Panc1 (cell line): Measurements from ENCODE around the gene RANBP17. TPM values are rescaled to one million over a fixed set of nuclear protein-coding genes. Genes with fewer than 3 reads are reported as not detected.

ENCODE experiments used
- ATAC-seq: fragments of 200-7000 bp; cut with Tn5 transposase; 2 replicates; pipeline ENCODE4 v1.9.1; 2020; ENCODE audit warnings: mild to moderate bottlenecking, moderate library complexity
- BruUV-seq: library from RNA; stranded (reverse); fragments of 400-500 nt; replicated peaks from 2 replicates; lab custom pipeline; 2021; lab: Mats Ljungman, UMichigan
- CTCF ChIA-PET: fragments of 300-600 bp; sonication (Branson Sonifier 250); formaldehyde crosslinking; loops from one replicate; lab custom pipeline; 2022; ENCODE audit warnings: antibody characterized with exemption; lab: Charles Lee
- POLR2A ChIA-PET: fragments of 300-600 bp; sonication (Branson Sonifier 250); formaldehyde crosslinking; loops from one replicate; lab custom pipeline; 2022; ENCODE audit warnings: antibody characterized with exemption; lab: Charles Lee
- DNase-seq: peaks from one replicate; pipeline ENCODE4 v3.0.0-alpha.2; 2010; ENCODE audit warnings: low read depth, low spot score
- H3K27ac ChIP-seq: 2 replicates; pipeline ENCODE4 v1.5.1; 2011; ENCODE audit warnings: mild to moderate bottlenecking, low read length, inconsistent platforms
- H3K27me3 ChIP-seq: fragments of 200-500 bp; sonication (Bioruptor generic); 2 replicates; pipeline ENCODE4 v1.6.0; 2014; ENCODE audit warnings: low read length, inconsistent platforms; ENCODE audit not compliant: control insufficient read depth, insufficient read depth
- H3K36me3 ChIP-seq: fragments of 200-500 bp; sonication (Bioruptor generic); 2 replicates; pipeline ENCODE4 v1.5.1; 2014; ENCODE audit warnings: inconsistent platforms, mild to moderate bottlenecking, low read length, moderate library complexity; ENCODE audit not compliant: control insufficient read depth, insufficient read depth
- H3K4me1 ChIP-seq: 2 replicates; pipeline ENCODE4 v1.5.1; 2011; ENCODE audit warnings: inconsistent platforms, mild to moderate bottlenecking, low read length, moderate library complexity; ENCODE audit not compliant: control insufficient read depth, insufficient read depth
- H3K4me3 ChIP-seq, 2 experiments: 2 replicates each; pipeline ENCODE4 v1.5.1; 2011 to 2012; ENCODE audit warnings: low read depth in 2 of 2, low read length in 2 of 2, mild to moderate bottlenecking in 2 of 2, inconsistent platforms in 1 of 2, moderate library complexity in 1 of 2
- H3K9me3 ChIP-seq: fragments of 200-500 bp; sonication (Bioruptor generic); 2 replicates; pipeline ENCODE4 v1.5.1; 2014; ENCODE audit warnings: low read depth, mild to moderate bottlenecking, inconsistent platforms, low read length, moderate library complexity; ENCODE audit not compliant: control insufficient read depth, insufficient read depth
- CTCF ChIP-seq: fragments of 450-650 bp; IDR thresholded peaks from 2 replicates; pipeline ENCODE4 v1.5.1; 2017; ENCODE audit warnings: mild to moderate bottlenecking
- POLR2AphosphoS5 ChIP-seq: IDR thresholded peaks from 2 replicates; pipeline ENCODE4 v1.6.1; 2012; ENCODE audit warnings: mild to moderate bottlenecking, low read depth, low read length, moderate library complexity
- SIN3A ChIP-seq: IDR thresholded peaks from 2 replicates; pipeline ENCODE4 v1.6.1; 2012; ENCODE audit warnings: low read depth, mild to moderate bottlenecking, low read length, moderate library complexity, borderline replicate concordance; ENCODE audit not compliant: insufficient read depth
- TCF7L2 ChIP-seq: IDR thresholded peaks from 2 replicates; pipeline ENCODE4 v1.6.1; 2011; ENCODE audit warnings: mild to moderate bottlenecking, low read depth, low read length, inconsistent platforms
- in situ Hi-C: cut with HindIII; loops from 2 replicates; pipeline ENCODE4 v1.10.0; 2016; ENCODE audit warnings: low sequenced_read_pairs, low pct_unique_long_range_greater_than_20kb
- intact Hi-C: fragments of 100-400 bp; cut with micrococcal nuclease; formaldehyde crosslinking; loops from one replicate; pipeline ENCODE4 v1.10.0; 2022; ENCODE audit not compliant: unreplicated experiment
- total RNA-seq: library from RNA; stranded (reverse); gene quantifications from one replicate; pipeline ENCODE4 v1.2.1, GENCODE V29; 2021; ENCODE audit not compliant: unreplicated experiment
- TF ChIP-seq, protein P1 (sequence below), 2 experiments: IDR thresholded peaks; 2 replicates each; pipeline ENCODE4 v1.6.1; 2011 to 2012; ENCODE audit warnings: low read depth in 2 of 2, control low read depth in 1 of 2, low read length in 1 of 2, mild to moderate bottlenecking in 1 of 2, moderate library complexity in 1 of 2; ENCODE audit not compliant: insufficient read depth in 1 of 2

RANBP17 gene
- total RNA-seq, 1 experiment from 2014 or later, result not detected

GRCh38 chr5:170907758-170908157, 45.9 kb downstream of the RANBP17 start:
- DNase-seq (no peak), ATAC-seq (no peak)
- H3K27me3 ChIP-seq, result no peaks in the 10 kb centered on the region
- TF ChIP-seq POLR2AphosphoS5 (no peak), CTCF (no peak), SIN3A (no peak), TCF7L2 (no peak)
- TF ChIP-seq, protein P1, sequence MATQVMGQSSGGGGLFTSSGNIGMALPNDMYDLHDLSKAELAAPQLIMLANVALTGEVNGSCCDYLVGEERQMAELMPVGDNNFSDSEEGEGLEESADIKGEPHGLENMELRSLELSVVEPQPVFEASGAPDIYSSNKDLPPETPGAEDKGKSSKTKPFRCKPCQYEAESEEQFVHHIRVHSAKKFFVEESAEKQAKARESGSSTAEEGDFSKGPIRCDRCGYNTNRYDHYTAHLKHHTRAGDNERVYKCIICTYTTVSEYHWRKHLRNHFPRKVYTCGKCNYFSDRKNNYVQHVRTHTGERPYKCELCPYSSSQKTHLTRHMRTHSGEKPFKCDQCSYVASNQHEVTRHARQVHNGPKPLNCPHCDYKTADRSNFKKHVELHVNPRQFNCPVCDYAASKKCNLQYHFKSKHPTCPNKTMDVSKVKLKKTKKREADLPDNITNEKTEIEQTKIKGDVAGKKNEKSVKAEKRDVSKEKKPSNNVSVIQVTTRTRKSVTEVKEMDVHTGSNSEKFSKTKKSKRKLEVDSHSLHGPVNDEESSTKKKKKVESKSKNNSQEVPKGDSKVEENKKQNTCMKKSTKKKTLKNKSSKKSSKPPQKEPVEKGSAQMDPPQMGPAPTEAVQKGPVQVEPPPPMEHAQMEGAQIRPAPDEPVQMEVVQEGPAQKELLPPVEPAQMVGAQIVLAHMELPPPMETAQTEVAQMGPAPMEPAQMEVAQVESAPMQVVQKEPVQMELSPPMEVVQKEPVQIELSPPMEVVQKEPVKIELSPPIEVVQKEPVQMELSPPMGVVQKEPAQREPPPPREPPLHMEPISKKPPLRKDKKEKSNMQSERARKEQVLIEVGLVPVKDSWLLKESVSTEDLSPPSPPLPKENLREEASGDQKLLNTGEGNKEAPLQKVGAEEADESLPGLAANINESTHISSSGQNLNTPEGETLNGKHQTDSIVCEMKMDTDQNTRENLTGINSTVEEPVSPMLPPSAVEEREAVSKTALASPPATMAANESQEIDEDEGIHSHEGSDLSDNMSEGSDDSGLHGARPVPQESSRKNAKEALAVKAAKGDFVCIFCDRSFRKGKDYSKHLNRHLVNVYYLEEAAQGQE (IDR thresholded peaks at IDR 0.05; ENCODE audit: insufficient read depth in 1 of 2, low read depth in 2 of 2, low read length in 1 of 2), result no peak
- H3K27ac ChIP-seq, result no peak overlapping the region
- POLR2A ChIA-PET, result no interaction called here
- no peaks in the 10 kb centered on the region for H3K36me3 ChIP-seq
- CTCF ChIA-PET, result no interaction called here
- no peak overlapping the region for H3K4me3 ChIP-seq
- intact Hi-C loops (no loop called here), in situ Hi-C loops (no loop called here)
- H3K4me1 ChIP-seq, result no peaks in the 10 kb centered on the region
- no TSS peak for BruUV-seq
- H3K9me3 ChIP-seq, result no peaks in the 10 kb centered on the region

DNA sequence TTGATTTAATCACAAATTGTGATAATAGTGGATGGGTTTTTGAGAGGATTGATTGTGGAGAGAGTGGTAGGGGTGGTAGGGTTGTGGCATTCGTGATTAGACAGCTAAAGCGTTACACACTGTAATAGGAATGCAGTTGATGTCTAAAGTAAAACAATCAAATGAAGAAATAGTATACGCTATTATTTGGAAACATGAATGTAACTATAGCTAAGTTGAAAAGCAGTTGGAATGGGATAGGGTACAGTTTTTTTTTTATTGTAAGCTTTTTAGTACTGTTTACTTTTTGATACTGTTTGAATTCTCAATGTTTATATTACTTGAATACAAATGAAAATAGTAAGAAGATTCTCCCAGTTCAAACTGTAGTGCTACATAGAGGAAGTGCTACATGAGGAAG, 51.8 kb downstream of the RANBP17 start:
- BruUV-seq, result no TSS peak
- Histone ChIP-seq H3K36me3 (no peaks in the 10 kb centered on the region), H3K9me3 (no peaks in the 10 kb centered on the region), H3K4me3 (no peak overlapping the region), H3K27ac (no peak overlapping the region), H3K4me1 (no peaks in the 10 kb centered on the region), H3K27me3 (no peaks in the 10 kb centered on the region)
- TF ChIP-seq, protein P1 (IDR thresholded peaks at IDR 0.05; ENCODE audit: insufficient read depth in 1 of 2, low read depth in 2 of 2, low read length in 1 of 2), result no peak
- no peak for TF ChIP-seq TCF7L2
- TF ChIP-seq POLR2AphosphoS5, result no peak
- TF ChIP-seq CTCF, result no peak
- TF ChIP-seq SIN3A, result no peak
- no peak for DNase-seq
- intact Hi-C loops, result loop anchor here (10.0 kb wide), 1 partner anchor 169 kb away; no protein-coding TSS in a partner anchor
- in situ Hi-C loops, result no loop called here
- CTCF ChIA-PET, result no interaction called here
- no peak for ATAC-seq
- POLR2A ChIA-PET, result no interaction called here
